ENCODE data around the gene CDK9. TPM values are rescaled to one million over a fixed set of nuclear protein-coding genes. Genes with fewer than 3 reads are reported as not detected.
"Not testable (repeated sequence)": the region's sequence is repeated elsewhere in the genome, so short reads cannot be mapped to it uniquely, and the experiment has no call there.

The CDK9 gene
- total RNA-seq, 2 experiments from 2014 or later: 112 to 115 TPM

- no peaks in the 10 kb centered on the region for H3K27me3 Mint-ChIP-seq
- no peak overlapping the region for H3K27ac Mint-ChIP-seq
- ChIA-PET POLR2A (no interaction called here), CTCF (no interaction called here)
- no peaks in the 10 kb centered on the region for H3K4me1 Mint-ChIP-seq
- DNase-seq: no peak
- peaks cover 44% of the 10 kb centered on the region for H3K36me3 Mint-ChIP-seq (ENCODE audit: low read depth)
- H3K4me3 Mint-ChIP-seq: no peak overlapping the region
- no peaks in the 10 kb centered on the region for H3K9me3 Mint-ChIP-seq
These were observed 32.2 kb upstream of the CDK9 start for GRCh38 chr9:127753622-127754021.

DNA sequence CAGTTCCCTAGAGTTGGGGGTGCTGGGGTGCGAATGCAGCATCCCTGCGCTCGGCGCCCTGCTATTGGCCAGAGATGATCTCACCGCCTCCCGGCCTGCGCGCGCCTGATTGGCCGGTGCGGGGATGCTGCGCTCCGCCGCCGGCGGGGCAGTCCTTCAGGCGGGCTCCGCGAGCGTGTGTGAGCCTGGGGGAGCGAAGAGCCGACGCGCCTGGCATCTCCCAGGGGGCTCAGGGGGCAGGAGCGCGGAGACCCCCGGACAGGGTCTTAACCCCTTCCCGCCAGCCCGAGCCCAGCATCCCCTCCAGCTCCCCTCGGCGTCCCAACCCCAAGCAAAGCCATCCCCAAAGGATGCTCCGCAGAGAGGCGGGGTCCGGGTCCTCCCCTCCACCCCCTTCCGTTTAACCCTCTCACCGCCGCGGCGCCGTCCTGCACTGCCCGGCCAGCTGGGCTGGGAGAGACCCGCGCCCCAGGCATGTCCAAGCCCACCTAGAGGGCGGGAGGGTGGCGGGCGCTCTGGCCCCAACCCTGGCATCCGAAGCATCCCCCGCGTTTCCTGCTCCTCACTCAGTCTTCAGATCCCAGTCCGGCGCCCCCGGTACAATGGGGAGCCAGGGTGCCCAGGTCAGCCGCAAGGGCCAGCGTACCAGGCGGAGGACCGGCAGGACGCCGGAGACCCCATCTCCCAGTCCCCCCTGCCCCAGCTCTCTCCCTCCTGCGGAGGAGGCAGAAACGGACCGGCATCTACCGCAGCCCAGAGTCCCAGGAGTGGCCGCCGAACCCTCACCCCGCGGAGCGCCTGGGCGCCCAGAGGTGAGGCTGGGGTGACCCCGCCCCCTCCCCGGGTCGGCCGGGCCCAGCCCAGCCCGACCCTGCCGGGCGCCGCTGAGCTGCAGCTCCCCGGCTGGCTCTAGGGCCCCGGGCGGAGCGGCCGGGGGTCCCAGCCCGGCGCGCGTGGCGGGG, 31.5 kb upstream of the CDK9 start:
- Mint-ChIP-seq H3K27me3 (no peaks in the 10 kb centered on the region), H3K4me1 (no peaks in the 10 kb centered on the region), H3K9me3 (no peaks in the 10 kb centered on the region), H3K4me3 (no peak overlapping the region), H3K27ac (no peak overlapping the region), H3K36me3 (ENCODE audit: low read depth) (peaks cover 42% of the 10 kb centered on the region)
- CTCF ChIA-PET: no interaction called here
- DNase-seq: no peak
- POLR2A ChIA-PET: no interaction called here

- no peaks in the 10 kb centered on the region for H3K4me1 Mint-ChIP-seq
- DNase-seq: no peak
- no peak overlapping the region for H3K27ac Mint-ChIP-seq
- no peaks in the 10 kb centered on the region for H3K27me3 Mint-ChIP-seq
- no peak overlapping the region for H3K4me3 Mint-ChIP-seq
- ChIA-PET CTCF (interaction anchor here (1.2 to 2.1 kb wide), 2 partner anchors 11 to 20 kb away, joined by 3 to 7 read pairs; partner anchors contain the start of gene TOR2A), POLR2A (interaction anchor here (0.9 to 2.4 kb wide), 2 partner anchors 11 to 15 kb away, joined by 5 to 6 read pairs; no protein-coding TSS in a partner anchor)
- H3K9me3 Mint-ChIP-seq: no peaks in the 10 kb centered on the region
- peaks cover 40% of the 10 kb centered on the region for H3K36me3 Mint-ChIP-seq (ENCODE audit: low read depth)
These were observed 30.5 kb upstream of the CDK9 start for GRCh38 chr9:127755061-127756060.

- CTCF ChIA-PET: interaction anchor here (1.0 to 2.1 kb wide), 4 partner anchors 10 to 28 kb away, joined by 3 to 7 read pairs (median 4); partner anchors contain the start of gene TOR2A
- POLR2A ChIA-PET: interaction anchor here (0.6 to 2.4 kb wide), 3 partner anchors 10 to 337 kb away, joined by 5 to 6 read pairs (median 5); no protein-coding TSS in a partner anchor
- peaks cover 34% of the 10 kb centered on the region for H3K36me3 Mint-ChIP-seq (ENCODE audit: low read depth)
- no peaks in the 10 kb centered on the region for H3K4me1 Mint-ChIP-seq
- H3K4me3 Mint-ChIP-seq: no peak overlapping the region
- no peak for DNase-seq
- no peaks in the 10 kb centered on the region for H3K9me3 Mint-ChIP-seq
- no peak overlapping the region for H3K27ac Mint-ChIP-seq
- H3K27me3 Mint-ChIP-seq: no peaks in the 10 kb centered on the region
These were observed 29.6 kb upstream of the CDK9 start for GRCh38 chr9:127756233-127756632.

DNA sequence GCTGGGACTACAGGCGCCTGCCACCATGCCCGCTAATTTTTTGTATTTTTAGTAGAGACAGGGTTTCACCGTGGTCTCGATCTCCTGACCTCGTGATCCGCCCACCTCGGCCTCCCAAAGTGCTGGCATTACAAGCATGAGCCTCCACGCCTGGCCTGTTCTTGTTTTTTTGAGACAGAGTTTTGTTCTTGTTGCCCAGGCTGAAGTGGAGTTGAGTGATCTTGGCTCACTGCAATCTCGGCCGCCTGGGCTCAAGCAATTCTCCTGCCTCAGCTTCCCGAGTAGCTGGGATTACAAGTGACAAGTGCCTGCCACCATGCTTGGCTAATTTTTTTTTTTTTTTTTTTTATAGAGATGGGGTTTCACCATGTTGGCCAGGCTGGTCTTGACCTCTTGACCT, 29.1 kb upstream of the CDK9 start:
- not testable (repeated sequence) for H3K4me3 Mint-ChIP-seq, H3K9me3 Mint-ChIP-seq, H3K27ac Mint-ChIP-seq, H3K4me1 Mint-ChIP-seq, DNase-seq, H3K27me3 Mint-ChIP-seq
- CTCF ChIA-PET: interaction anchor here (1.0 to 2.1 kb wide), 4 partner anchors 9 to 28 kb away, joined by 3 to 7 read pairs (median 4); partner anchors contain the start of gene TOR2A
- peaks cover 34% of the 10 kb centered on the region for H3K36me3 Mint-ChIP-seq (ENCODE audit: low read depth)
- POLR2A ChIA-PET: interaction anchor here (0.6 to 2.4 kb wide), 3 partner anchors 9 to 336 kb away, joined by 4 to 6 read pairs (median 5); no protein-coding TSS in a partner anchor

DNA sequence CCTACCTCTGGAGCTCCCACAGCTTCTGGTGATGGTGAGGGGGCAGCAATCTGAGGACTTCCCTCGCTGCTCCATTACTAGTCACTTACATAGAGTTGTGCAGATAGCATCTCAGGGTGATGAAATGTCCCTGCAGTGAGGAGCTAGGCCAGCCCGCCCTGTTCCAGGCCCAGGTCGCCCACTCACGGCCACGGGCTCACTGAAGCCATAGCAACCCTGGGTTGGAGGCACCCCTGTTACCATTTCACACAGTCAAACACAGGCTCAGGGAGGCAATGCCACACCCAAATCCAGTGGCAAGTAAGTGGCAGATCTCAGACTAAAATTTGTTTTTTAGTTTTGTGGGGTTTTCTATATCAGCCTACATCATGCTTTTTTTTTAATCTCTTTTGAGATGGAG, 27.0 kb upstream of the CDK9 start:
- H3K27me3 Mint-ChIP-seq: no peaks in the 10 kb centered on the region
- POLR2A ChIA-PET: no interaction called here
- no peaks in the 10 kb centered on the region for H3K9me3 Mint-ChIP-seq
- H3K27ac Mint-ChIP-seq: no peak overlapping the region
- DNase-seq: no peak
- H3K36me3 Mint-ChIP-seq (ENCODE audit: low read depth): peaks cover 45% of the 10 kb centered on the region
- no peak overlapping the region for H3K4me3 Mint-ChIP-seq
- CTCF ChIA-PET: no interaction called here
- H3K4me1 Mint-ChIP-seq: peaks cover 15% of the 10 kb centered on the region

DNA sequence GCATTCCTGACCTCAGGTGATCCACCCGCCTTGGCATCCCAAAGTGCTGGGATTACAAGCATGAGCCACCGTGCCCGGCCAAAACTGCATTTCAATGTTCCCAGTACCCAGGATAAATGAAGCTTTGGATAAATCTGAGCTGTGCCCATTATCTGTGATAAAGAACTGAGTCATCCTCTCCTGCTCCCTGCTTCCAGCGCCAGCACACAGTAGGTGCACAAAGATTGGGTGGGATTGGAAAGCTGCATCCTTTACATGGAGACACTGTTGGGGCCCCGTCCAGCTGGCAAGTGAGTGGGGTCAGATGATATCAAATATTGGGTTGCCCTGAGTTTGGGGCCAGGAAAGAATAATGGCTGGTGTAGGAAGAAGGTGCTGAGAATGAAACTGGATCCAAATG, 24.8 kb upstream of the CDK9 start:
- no peak overlapping the region for H3K4me3 Mint-ChIP-seq
- no peak overlapping the region for H3K27ac Mint-ChIP-seq
- H3K4me1 Mint-ChIP-seq: peaks cover 30% of the 10 kb centered on the region
- H3K36me3 Mint-ChIP-seq (ENCODE audit: low read depth): peaks cover 68% of the 10 kb centered on the region
- POLR2A ChIA-PET: interaction anchor here (2.0 kb wide), 1 partner anchor 10 kb away, joined by 7 read pairs; no protein-coding TSS in a partner anchor
- no peaks in the 10 kb centered on the region for H3K9me3 Mint-ChIP-seq
- H3K27me3 Mint-ChIP-seq: no peaks in the 10 kb centered on the region
- DNase-seq: no peak
- CTCF ChIA-PET: interaction anchor here (0.9 to 1.5 kb wide), 3 partner anchors 10 to 160 kb away, joined by 3 to 5 read pairs (median 3); partner anchors contain the start of gene TOR2A

DNA sequence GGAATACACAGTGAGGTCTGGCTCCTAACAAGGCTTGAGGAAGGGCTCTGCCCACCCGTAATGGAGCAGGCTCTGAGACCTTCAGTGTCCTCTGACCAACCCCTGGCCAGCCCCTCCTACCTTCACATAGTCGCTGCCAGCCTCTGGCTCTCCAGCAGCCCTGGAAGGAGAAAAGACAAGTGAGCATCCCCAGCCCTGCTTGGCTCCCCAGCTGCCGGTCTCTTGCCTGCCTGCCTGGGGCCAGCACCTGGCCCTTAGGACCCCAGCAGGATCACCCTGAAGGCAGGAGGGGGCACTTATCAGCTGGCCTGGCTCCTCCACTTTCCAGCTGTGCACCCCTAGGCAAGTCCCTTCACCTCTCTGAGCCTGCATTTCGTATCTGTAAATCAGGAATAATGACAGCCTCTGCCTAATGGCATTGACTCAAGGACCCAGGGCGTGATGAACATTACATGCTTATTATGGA, 24.3 kb upstream of the CDK9 start:
- Mint-ChIP-seq H3K9me3 (no peaks in the 10 kb centered on the region), H3K27ac (no peak overlapping the region), H3K4me3 (no peak overlapping the region), H3K36me3 (ENCODE audit: low read depth) (peaks cover 72% of the 10 kb centered on the region), H3K27me3 (no peaks in the 10 kb centered on the region), H3K4me1 (peaks cover 35% of the 10 kb centered on the region)
- ChIA-PET POLR2A (interaction anchor here (2.0 kb wide), 1 partner anchor 9 kb away, joined by 7 read pairs; no protein-coding TSS in a partner anchor), CTCF (interaction anchor here (0.9 to 1.5 kb wide), 3 partner anchors 10 to 160 kb away, joined by 3 to 5 read pairs (median 3); partner anchors contain the start of gene TOR2A)
- no peak for DNase-seq

- DNase-seq: no peak
- Mint-ChIP-seq H3K9me3 (no peaks in the 10 kb centered on the region), H3K4me3 (no peak overlapping the region), H3K27me3 (no peaks in the 10 kb centered on the region), H3K4me1 (peaks cover 40% of the 10 kb centered on the region), H3K27ac (no peak overlapping the region), H3K36me3 (ENCODE audit: low read depth) (peaks cover 76% of the 10 kb centered on the region)
- ChIA-PET CTCF (interaction anchor here (1.1 to 1.5 kb wide), 2 partner anchors 27 to 28 kb away, joined by 3 to 5 read pairs; partner anchors contain the start of gene TOR2A), POLR2A (interaction anchor here (2.0 kb wide), 1 partner anchor 9 kb away, joined by 7 read pairs; no protein-coding TSS in a partner anchor)
These were observed 23.6 kb upstream of the CDK9 start for GRCh38 chr9:127762111-127762676.

DNA sequence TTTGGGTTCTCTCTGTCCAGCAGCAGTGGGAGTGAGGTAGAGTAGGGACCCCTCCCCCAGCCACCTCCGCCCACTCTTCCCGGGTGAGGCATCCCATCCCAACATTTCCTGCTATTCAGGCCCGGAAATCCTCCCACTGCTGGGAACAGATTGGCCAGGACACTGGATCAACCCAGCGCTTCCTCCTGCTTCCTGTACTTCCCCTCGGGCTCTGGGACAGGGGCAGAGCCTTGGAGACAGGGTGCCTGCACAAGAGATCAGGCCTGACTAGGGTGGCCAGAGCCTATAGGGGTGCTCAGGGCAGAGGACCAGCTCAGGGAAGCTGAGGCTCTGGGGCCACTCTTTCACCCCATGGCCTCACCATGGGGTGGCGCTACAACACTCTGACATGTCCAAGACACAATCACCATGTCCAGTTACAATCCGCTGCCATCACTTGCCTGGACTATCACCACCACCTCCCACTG, 21.9 kb upstream of the CDK9 start:
- Mint-ChIP-seq H3K9me3 (no peaks in the 10 kb centered on the region), H3K4me1 (peaks cover 58% of the 10 kb centered on the region), H3K36me3 (ENCODE audit: low read depth) (peaks cover 84% of the 10 kb centered on the region), H3K27me3 (no peaks in the 10 kb centered on the region), H3K4me3 (no peak overlapping the region), H3K27ac (peak overlapping the region; percentile 28)
- CTCF ChIA-PET: interaction anchor here (0.6 to 2.3 kb wide), 7 partner anchors 12 to 146 kb away, joined by 3 to 11 read pairs (median 4); partner anchors contain the start of genes CDK9 and SH2D3C
- no peak for DNase-seq
- POLR2A ChIA-PET: interaction anchor here (0.9 to 1.7 kb wide), 3 partner anchors 12 to 21 kb away, joined by 3 to 6 read pairs (median 4); no protein-coding TSS in a partner anchor

DNA sequence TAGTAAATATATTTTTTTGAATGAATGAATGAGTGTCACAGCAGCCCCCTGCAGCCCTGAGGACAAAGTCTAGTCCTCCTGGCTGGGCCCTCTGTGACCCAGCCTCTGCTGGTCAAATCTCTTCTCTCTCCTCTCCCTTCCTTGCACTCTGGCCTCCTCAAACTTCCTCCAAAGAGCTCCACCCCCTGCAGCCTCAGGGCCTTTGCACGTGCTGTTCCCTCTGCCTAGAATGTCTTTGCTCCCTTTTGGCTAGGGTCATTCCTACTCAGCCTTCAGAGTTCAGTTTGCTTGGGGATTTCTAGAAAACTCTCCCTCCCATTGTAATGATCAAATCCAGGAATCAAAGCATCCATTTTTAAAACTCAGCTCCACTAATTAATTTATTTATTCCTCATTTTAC, 20.4 kb upstream of the CDK9 start:
- ChIA-PET CTCF (interaction anchor here (0.8 to 7.8 kb wide), 6 partner anchors 9 to 155 kb away, joined by 3 to 90 read pairs (median 3); partner anchors contain the start of genes CDK9 and TOR2A), POLR2A (interaction anchor here (1.1 to 3.6 kb wide), 4 partner anchors 9 to 22 kb away, joined by 3 to 38 read pairs (median 6); partner anchors contain the start of gene CDK9)
- H3K27me3 Mint-ChIP-seq: no peaks in the 10 kb centered on the region
- peaks cover 71% of the 10 kb centered on the region for H3K4me1 Mint-ChIP-seq
- DNase-seq: no peak
- peaks cover 89% of the 10 kb centered on the region for H3K36me3 Mint-ChIP-seq (ENCODE audit: low read depth)
- no peaks in the 10 kb centered on the region for H3K9me3 Mint-ChIP-seq
- no peak overlapping the region for H3K27ac Mint-ChIP-seq
- H3K4me3 Mint-ChIP-seq: no peak overlapping the region

Data from activated CD4-positive, alpha-beta memory T cell treated with anti-CD3 and anti-CD28 coated beads, Interleukin-2, amount 10 ng/mL, durations not matched to agents 7 days and 5 days (primary cell).